ENCODE results near the gene STAB1. TPM values are rescaled to one million over a fixed set of nuclear protein-coding genes. Genes with fewer than 3 reads are reported as not detected.

STAB1 gene
- total and polyA plus RNA-seq, 10 of the 15 experiments (the other 5 are each of a cell fraction or from before 2014, with no cell fraction given): 0.46 TPM; not detected in 9

DNA sequence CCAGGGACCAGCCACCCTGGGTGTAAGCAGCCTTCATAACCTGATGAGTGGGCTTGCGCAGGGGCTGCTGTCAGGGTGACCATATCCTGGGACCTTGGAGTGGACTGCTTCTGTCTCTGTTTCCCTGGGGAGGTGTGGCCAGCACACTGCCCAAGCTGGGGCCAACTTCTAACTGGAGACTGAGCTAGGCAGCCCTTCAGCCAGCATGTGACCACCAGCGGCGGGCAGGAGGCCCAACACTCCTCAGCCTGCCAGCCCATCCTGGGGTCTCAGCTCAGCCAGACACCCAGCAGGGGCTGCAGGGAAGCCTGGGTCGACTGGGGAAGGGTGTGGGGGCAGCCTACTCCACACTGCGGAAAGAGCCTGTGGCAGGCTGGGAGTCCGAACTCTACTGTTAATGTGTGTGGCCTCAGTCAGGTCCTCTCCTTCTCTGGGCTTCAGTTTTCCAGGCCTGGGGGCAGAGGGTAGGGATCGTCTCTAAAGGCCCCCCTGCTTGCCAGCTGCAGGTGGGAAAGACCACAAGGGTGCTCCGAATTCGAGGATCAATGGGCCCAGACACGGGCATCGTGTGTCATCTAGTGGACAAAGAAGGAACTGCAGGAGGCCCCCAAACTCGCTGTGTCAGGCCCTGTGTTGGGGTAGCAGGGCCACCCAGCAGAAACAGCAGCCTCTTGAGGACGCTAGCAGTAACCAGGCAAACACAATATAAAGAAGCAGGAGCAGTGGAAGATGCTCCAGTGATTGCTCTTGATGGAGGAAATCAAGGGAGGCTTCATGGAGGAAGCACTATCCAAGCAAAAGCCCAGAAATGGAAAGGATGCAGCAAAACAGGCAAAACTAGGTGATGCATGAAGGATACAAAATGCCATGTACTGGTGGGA is 48.3 kb upstream of the STAB1 start:
- ChIA-PET CTCF (interaction anchor here (0.7 to 6.6 kb wide), 25 partner anchors 12 to 245 kb away, joined by 3 to 147 read pairs (median 6); partner anchors contain the start of genes GLYCTK and TLR9), SMC1A (ENCODE audit: uncharacterized antibody, unreplicated experiment) (interaction anchor here (0.9 to 2.7 kb wide), 15 partner anchors 9 to 224 kb away, joined by 3 to 14 read pairs (median 4); partner anchors contain the start of gene TLR9), POLR2A (interaction anchor here (1.4 kb wide), 1 partner anchor 34 kb away, joined by 4 read pairs; no protein-coding TSS in a partner anchor), RAD21 (ENCODE audit: unreplicated experiment) (interaction anchor here (0.7 to 5.8 kb wide), 9 partner anchors 11 to 445 kb away, joined by 3 to 63 read pairs (median 6); partner anchors contain the start of gene TLR9)
- peak; percentile 92 for FAIRE-seq
- 27% methylated on average over 13 of the region's 13 CpGs for WGBS (ENCODE audit: insufficient coverage, insufficient replicate concordance, low lambda C conversion rate, missing lambda C conversion rate)
- Histone ChIP-seq H2AFZ (ENCODE audit: control insufficient read depth, low read depth, low read length) (no peak overlapping the region), H3K27ac (ENCODE audit: control insufficient read depth, insufficient read depth) (no peak overlapping the region), H3K36me3 (ENCODE audit: control insufficient read depth in 2 of 2, insufficient read depth in 2 of 2, low read length in 1 of 2) (no peaks in the 10 kb centered on the region), H3K79me2 (ENCODE audit: control insufficient read depth, insufficient read depth, low read length) (no peaks in the 10 kb centered on the region), H3K27me3 (replicated peaks in 1 of 2; ENCODE audit: control insufficient read depth in 2 of 2, insufficient read depth in 2 of 2, low read length in 1 of 2) (no peaks in the 10 kb centered on the region), H4K20me1 (ENCODE audit: control insufficient read depth, insufficient read depth) (no peaks in the 10 kb centered on the region), H3K4me3 (no peak overlapping the region), H3K9ac (ENCODE audit: control insufficient read depth, insufficient read depth, low read length) (no peak overlapping the region), H3K9me3 (replicated peaks; ENCODE audit: control insufficient read depth, insufficient read depth, low read length) (no peaks in the 10 kb centered on the region), H3K4me2 (ENCODE audit: control insufficient read depth, insufficient read depth) (no peak overlapping the region), H3K4me1 (ENCODE audit: control insufficient read depth, insufficient read depth, low read length) (no peaks in the 10 kb centered on the region)
- ATAC-seq: peak; percentile 78
- DNase-seq (ENCODE audit: low read depth, low spot score): peak; percentile 16
- in situ Hi-C loops (cut with MboI): no loop called here
- BruUV-seq (replicated peaks): no TSS peak
- intact Hi-C loops (cut with micrococcal nuclease; ENCODE audit: unreplicated experiment): loop anchor here (1.0 to 5.0 kb wide), 4 partner anchors 19 to 225 kb away; no protein-coding TSS in a partner anchor
- TF ChIP-seq POU2F2 (IDR thresholded peaks at IDR 0.05; ENCODE audit: borderline replicate concordance, low read depth, low read length): 0 out of 3 replicates have a peak, but pooled peaks have one; percentile 40
- TF ChIP-seq RBBP5 (conservative IDR thresholded peaks at IDR 0.05): no peak
- peak; percentile 85 for TF ChIP-seq SMARCA5 (IDR thresholded peaks at IDR 0.05)
- TF ChIP-seq TBL1XR1 (IDR thresholded peaks at IDR 0.05; ENCODE audit: low read depth, low read length): no peak
- TF ChIP-seq ASH2L (IDR thresholded peaks at IDR 0.05; ENCODE audit: borderline replicate concordance, low read depth): no peak
- peak in 1 of 2 experiments; percentile 17; a peak in 1 of 4 replicates for TF ChIP-seq IKZF2 (IDR thresholded peaks at IDR 0.05)
- TF ChIP-seq ZNF217 (IDR thresholded peaks at IDR 0.05): no peak
- peak; percentile 52; the same call in 1 of the 2 replicates for TF ChIP-seq TARDBP (IDR thresholded peaks at IDR 0.05; ENCODE audit: borderline replicate concordance)
- TF ChIP-seq, protein P1, sequence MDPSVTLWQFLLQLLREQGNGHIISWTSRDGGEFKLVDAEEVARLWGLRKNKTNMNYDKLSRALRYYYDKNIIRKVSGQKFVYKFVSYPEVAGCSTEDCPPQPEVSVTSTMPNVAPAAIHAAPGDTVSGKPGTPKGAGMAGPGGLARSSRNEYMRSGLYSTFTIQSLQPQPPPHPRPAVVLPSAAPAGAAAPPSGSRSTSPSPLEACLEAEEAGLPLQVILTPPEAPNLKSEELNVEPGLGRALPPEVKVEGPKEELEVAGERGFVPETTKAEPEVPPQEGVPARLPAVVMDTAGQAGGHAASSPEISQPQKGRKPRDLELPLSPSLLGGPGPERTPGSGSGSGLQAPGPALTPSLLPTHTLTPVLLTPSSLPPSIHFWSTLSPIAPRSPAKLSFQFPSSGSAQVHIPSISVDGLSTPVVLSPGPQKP (IDR thresholded peaks at IDR 0.05; ENCODE audit: low read depth, low read length): no peak
- TF ChIP-seq, protein P2, sequence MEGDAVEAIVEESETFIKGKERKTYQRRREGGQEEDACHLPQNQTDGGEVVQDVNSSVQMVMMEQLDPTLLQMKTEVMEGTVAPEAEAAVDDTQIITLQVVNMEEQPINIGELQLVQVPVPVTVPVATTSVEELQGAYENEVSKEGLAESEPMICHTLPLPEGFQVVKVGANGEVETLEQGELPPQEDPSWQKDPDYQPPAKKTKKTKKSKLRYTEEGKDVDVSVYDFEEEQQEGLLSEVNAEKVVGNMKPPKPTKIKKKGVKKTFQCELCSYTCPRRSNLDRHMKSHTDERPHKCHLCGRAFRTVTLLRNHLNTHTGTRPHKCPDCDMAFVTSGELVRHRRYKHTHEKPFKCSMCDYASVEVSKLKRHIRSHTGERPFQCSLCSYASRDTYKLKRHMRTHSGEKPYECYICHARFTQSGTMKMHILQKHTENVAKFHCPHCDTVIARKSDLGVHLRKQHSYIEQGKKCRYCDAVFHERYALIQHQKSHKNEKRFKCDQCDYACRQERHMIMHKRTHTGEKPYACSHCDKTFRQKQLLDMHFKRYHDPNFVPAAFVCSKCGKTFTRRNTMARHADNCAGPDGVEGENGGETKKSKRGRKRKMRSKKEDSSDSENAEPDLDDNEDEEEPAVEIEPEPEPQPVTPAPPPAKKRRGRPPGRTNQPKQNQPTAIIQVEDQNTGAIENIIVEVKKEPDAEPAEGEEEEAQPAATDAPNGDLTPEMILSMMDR (IDR thresholded peaks at IDR 0.05 in 2 of 3, conservative IDR thresholded peaks at IDR 0.05 in 1 of 3; ENCODE audit: control insufficient read depth in 2 of 3, extremely low read depth in 1 of 3, insufficient read depth in 1 of 3, low read depth in 3 of 3, low read length in 3 of 3): peak; percentile 97 to 100 (median 100); a peak in 5 of 6 replicates
- TF ChIP-seq MXI1 (IDR thresholded peaks at IDR 0.05; ENCODE audit: low read depth, low read length): no peak
- no peak for TF ChIP-seq ZNF622 (IDR thresholded peaks at IDR 0.05)
- no peak for TF ChIP-seq POLR2AphosphoS2 (IDR thresholded peaks at IDR 0.05; ENCODE audit: low read depth, low read length)
- TF ChIP-seq IKZF1 (conservative IDR thresholded peaks at IDR 0.05): 0 out of 2 replicates have a peak, but pooled peaks have one; percentile 34
- peak; percentile 95 for TF ChIP-seq RAD21 (IDR thresholded peaks at IDR 0.05; ENCODE audit: insufficient read depth, low read depth, low read length)
- TF ChIP-seq BCL11A (IDR thresholded peaks at IDR 0.05; ENCODE audit: low read depth, low read length): no peak
- no peak for TF ChIP-seq KAT2A (conservative IDR thresholded peaks at IDR 0.05; ENCODE audit: control insufficient read depth, low read depth, low read length)
- peak; percentile 68 for TF ChIP-seq YY1 (IDR thresholded peaks at IDR 0.05; ENCODE audit: low read depth, low read length)
- no peak for TF ChIP-seq ZBED1 (IDR thresholded peaks at IDR 0.05; ENCODE audit: borderline replicate concordance)
- no peak for TF ChIP-seq YBX1 (IDR thresholded peaks at IDR 0.05)
- TF ChIP-seq NBN (IDR thresholded peaks at IDR 0.05): no peak

Data from GM12878 (cell line).